NCI-H146 (cell line): Measurements from ENCODE around the gene ERVV-1.
"Not testable (repeated sequence)": the region's sequence is repeated elsewhere in the genome, so short reads cannot be mapped to it uniquely, and the experiment has no call there.

Experiments used
- DNase-seq: peaks from one replicate; lab custom pipeline; 2025; lab: John Stamatoyannopoulos, UW

ERVV-1 gene

GRCh38 chr19:53013621-53014020, at the start of gene ERVV-1:
TSS of gene ERVV-1 (plus strand) at chr19:53013921. CDS start at chr19:53014091, 170 bp downstream.
- no peak for DNase-seq

- DNase-seq = no peak
These were observed 45.9 kb upstream of the ERVV-1 start for GRCh38 chr19:52967772-52968171.

GRCh38 chr19:52981329-52981728, 32.4 kb upstream of the ERVV-1 start:
- no peak for DNase-seq

DNA sequence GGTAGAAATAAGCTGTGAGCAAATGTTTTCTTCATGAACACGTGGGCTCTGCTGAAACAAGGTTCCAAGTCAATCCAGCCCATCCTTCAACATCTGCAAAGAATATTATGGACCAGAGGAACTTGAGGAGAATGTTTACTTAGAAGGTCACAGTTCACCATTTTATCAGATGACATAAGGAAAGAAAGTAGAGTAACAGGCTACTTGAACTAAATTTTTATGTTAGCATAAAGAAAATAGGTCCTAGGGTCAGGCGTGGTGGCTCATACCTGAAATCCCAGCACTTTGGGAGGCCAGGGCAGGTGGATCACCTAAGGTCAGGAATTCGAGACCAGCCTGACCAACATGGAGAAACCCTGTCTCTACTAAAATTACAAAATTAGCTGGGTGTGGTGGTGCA, 30.6 kb upstream of the ERVV-1 start:
- DNase-seq = not testable (repeated sequence)

GRCh38 chr19:52987221-52987620, 26.5 kb upstream of the ERVV-1 start:
- DNase-seq = no peak

DNA sequence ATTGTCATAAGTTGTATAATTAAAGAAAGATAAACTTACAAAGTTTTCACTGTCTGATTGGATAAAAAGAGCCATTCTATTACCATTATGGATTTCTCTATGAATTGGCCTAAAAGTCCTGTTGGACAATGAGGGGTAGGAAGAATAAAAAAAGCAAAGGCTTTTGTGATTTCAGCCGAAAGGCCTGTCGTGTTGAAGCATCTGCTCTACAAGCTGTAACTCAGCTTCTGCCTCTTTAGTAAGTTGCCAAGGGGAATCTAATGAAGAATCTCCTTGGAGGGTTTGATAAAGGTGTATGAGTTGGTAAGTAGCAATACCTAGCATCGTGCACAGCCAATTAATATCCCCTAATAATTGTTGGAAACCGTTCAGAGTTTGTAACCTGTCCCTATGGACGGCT, 25.2 kb upstream of the ERVV-1 start:
- no peak for DNase-seq

DNA sequence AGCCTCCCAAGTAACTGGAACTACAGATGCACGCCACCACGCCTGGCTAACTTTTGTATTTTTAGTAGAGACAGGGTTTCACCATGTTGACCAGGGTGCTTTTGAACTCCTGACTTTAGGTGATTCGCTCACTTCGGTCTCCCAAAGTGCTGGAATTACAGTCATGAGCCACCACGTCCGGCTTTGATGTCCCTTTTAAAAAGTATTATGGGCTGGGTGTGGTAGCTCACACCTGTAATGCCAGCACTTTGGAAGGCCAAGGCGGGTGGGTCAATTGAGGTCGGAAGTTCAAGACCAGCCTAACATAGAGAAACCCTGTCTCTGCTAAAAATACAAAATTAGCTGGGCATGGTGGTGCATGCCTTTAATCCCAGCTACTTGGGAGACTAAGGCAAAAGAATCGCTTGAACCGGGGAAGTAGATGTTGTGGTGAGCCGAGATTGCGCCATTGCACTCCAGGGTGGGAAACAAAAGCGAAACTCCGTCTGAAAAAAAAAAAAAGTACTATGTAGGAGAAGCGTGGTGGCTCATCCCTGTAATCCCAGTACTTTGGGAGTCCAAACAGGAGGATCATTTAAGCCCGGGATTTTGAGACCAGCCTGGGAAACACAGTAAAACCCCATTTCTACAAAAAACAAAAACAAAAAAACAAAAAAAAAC, 22.8 kb upstream of the ERVV-1 start:
- no peak for DNase-seq

DNA sequence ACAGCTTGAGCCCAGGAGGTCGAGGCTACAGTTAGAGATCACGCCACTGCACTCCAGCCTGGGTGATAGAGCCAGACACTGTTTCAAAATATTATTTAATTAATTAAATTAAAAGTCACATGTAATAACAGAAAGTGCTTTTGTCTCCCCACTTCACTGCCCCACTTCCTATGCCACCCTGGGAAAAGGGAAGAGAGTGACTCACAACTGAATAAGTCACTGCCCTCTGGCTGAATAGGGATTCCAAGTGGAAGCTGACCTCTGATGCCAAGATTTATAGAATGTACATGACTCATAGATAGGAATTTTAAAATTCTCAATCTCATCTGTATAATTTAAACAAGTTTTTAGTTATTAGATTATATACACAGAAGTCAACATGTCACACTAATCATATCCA, 22.2 kb upstream of the ERVV-1 start:
- DNase-seq = no peak

DNA sequence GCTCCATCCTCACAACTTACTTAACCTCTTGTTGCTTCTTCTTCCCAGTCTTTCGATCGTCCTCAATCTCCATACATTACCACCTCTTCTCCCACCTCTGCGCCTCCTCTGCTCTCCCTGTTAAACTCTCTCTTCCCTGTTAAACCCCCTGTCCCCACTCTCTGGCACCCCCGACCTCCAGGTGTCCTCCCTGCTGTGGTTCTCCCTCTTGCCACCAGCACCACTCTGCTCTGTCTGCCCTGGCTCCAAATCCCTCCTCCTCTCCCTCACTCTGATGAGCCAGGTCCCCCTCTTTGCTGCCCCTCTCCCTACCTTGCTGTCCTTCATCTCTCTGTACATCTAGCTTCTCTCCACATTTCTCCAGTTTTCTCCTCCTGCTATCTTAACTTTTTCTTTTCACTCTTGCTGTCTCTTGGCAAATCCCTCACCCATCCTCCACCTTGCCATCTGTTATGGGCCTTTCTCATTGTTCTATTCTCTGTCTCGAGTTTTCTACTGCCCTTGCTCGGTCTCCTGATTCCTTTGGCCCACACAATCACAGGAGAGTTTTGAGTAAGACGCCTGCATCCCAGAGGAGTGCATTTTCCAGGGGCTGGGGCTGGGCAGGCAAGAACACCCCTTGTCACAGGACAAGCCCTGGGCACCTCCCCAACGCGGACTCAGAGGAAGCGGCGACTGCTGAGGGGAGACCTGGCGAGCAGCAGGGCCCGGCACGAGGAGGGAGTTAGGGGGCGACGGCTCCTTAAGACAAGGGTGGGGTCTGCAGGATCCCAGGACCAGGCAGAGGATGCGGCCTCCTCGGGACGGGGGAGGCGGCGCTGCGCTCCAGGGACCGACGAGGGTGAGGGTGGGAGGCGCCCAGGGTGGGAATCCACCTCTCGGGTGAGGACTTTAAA, 21.4 kb upstream of the ERVV-1 start:
- DNase-seq = no peak

DNA sequence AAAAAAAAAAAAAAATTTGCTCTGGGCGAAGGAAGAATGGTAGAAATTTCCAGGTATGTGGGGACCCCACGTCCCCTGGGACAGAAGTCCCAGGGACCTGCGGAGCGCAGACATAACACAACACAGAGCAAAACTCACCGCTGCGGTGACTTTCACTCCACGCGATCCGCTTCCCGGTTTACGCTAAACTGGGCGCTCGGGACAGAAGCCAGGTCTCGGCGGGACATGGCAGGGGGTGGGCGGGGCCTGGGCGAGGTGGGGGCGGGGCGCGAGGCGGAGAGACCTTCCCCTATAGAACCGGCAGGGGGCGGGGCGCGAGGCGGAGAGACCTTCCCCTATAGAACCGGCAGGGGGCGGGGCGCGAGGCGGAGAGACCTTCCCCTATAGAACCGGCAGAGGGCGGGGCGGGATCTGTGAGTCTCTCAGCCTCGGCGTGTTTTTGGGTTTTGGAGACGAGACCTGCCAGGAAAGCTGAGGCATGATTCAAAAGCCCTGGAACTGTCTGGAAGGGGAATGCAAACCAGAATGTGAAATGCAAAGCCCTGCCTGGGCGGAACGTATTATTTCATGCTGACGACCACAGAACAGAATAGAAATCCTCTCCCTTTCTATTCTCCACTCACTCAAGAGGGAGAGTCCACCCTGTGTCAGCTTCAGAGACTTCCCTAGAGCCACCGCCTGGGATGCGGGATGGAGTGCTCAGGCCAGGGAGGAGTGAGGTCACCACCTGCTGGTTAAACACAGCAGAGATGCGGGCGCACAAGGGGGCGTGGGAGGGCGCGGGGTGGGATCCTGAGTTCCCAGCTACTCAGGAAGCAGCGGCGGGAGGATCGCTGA, 20.2 kb upstream of the ERVV-1 start:
- DNase-seq = peak; percentile 72

- DNase-seq = no peak
These were observed 18.0 kb upstream of the ERVV-1 start for GRCh38 chr19:52995711-52996110.

GRCh38 chr19:52997975-52998374, 15.7 kb upstream of the ERVV-1 start:
- no peak for DNase-seq

- DNase-seq = no peak
These were observed 11.2 kb upstream of the ERVV-1 start for GRCh38 chr19:53002479-53002878.

GRCh38 chr19:53004242-53004641, 9.5 kb upstream of the ERVV-1 start:
- DNase-seq = no peak

- peak; percentile 8 for DNase-seq
These were observed 6.5 kb upstream of the ERVV-1 start for GRCh38 chr19:53007200-53007599.

DNA sequence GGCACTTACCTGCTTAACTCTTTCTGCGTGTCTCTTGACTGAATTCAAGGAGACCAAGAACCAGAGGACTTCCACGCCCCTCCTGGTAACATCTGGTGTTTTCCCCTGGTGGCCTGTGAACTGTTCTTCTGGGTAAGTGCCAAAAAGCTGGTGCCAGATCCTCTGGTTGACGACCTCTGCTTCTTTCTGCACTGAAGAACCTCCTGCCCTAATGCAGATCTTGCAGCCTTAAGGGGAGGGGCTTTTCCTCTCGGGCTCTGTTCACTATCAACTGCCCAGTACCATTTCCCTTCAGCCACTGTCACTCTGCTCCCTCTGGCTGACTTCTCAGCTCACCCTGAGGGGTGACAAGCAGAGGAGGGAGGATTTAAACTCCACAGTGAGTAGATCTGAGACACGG, 6.1 kb upstream of the ERVV-1 start:
- DNase-seq = peak; percentile 4

DNA sequence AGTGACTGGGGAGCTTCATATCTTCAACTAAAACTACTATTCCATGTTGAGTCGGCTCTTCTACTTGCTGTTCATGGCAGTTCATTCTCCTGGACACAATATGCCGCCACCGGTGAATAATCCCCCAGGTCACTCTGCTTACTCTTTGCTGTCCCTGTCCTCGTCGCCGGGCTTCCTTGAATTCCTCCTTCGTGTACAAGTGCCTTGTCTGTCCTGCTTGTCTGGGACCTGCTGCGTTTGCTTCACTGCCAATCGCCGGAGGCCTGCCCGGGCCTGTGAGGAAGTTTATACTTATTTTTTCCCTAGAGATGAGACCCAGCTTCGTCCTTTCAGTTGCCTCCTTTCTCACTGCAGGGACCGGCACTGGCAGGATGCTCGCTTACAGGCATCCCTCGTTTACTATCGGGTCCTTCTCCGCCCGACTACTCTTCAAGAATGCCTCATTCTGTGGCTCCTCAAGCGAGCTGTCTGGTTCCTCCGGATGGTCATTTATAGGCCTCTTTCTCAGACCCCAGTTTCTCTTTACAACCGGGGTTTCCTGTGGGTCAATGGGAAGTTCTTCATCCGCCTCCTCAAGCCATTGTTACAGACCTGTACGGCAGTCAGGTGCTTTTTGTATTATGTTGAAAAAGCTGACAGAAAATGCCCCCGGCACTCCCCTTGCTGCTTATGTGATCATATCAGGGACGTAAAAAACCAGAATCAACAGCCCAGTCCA, 5.5 kb upstream of the ERVV-1 start:
- no peak for DNase-seq

DNA sequence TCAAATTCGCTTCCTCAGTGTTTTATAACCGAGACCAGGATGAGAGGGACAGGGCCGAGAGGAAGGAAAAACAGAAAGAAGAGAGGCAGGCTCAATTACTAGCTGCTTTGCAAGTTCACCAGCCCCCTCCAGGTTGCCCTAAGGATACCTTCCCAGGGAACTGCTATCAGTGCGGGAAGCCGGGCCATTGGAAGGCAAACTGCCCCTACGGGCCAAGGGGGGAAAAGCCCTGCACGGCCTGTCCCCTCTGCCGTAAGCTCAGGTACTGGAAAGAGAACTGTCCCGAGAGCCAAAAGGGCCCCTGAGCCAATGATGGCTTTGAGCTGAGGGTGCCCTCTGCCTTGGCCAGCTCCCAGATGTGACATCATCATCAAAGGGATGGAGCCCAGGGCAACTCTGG, 3.2 kb upstream of the ERVV-1 start:
- no peak for DNase-seq

DNA sequence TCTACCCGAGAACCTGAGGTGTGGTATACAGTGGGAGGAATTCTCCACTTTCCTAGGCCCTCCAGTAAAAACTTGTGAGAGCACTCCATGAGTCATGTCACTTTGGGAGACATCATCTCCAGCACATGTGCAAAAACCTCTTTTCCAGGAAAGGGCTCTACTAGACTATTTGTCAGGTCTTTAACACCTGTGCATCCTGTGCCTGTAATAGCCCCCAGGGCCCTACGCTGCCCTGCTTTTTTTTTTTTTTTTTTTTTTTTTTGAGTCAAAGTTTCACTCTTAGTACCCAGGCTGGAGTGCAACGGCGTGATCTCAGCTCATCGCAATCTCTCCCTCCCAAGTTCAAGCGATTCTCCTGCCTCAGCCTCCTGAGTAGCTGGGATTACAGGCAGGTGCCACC, 1.7 kb upstream of the ERVV-1 start:
- DNase-seq = no peak

GRCh38 chr19:53015159-53015558, 1.4 kb downstream of the ERVV-1 start:
- no peak for DNase-seq

DNA sequence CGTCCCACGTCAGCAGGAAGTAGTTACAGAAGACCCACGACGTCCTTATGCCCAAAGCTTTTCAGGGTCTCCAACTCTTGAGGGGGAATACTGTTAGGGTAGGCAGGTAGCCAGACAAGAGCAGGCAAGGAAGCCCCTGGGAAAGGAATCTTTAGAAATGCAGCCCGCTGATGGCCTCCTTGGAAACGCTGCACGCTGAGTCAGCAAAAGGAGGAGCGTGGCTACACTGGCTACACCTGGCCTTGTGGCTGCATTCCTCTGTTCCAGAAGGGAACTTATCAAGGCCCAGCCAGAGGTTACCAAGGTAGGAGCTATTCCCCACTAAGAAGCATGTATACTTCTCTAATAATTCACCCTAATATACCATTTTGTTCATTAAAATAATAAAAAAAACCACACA, 2.0 kb downstream of the ERVV-1 start:
- DNase-seq = no peak

DNA sequence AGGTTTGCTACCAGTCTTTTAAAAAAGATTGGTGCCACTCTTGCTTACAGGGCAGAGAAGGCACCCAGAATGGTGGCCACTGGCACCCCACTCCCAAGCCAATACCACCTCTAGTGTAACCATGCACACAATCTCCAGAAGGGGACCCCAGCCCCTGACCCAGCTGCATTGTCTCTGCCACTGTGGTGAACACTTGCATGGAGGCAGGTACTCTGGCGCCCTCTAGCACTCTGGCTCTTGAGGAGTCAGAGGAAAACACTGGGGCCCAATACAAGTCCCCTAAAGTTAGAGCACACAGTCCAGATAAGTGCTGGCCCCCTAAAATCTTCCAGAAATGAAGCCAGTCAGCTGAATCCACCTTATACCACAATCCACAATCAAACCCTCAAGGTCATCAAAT, 6.0 kb downstream of the ERVV-1 start:
- DNase-seq = no peak
